ENCODE measurements around the gene ENTPD2. TPM values are rescaled to one million over a fixed set of nuclear protein-coding genes. Genes with fewer than 3 reads are reported as not detected.
A peak's percentile ranks its signal among the peaks of the same experiment; 100 is the strongest.
"Not testable (repeated sequence)": the region's sequence is repeated elsewhere in the genome, so short reads cannot be mapped to it uniquely, and the experiment has no call there.

Gene ENTPD2
- polyA plus RNA-seq, 3 donors = 5.5 to 7.4 (median 7.3) TPM

GRCh38 chr9:137066096-137066861, 12.4 kb upstream of the ENTPD2 start:
- DNase-seq = no peak

- DNase-seq = no peak
Observed at GRCh38 chr9:137065336-137065967, 11.6 kb upstream of the ENTPD2 start.

- DNase-seq = no peak
Observed at GRCh38 chr9:137064880-137065164, 11.0 kb upstream of the ENTPD2 start.

- DNase-seq = no peak
Observed at GRCh38 chr9:137064027-137064879, 10.4 kb upstream of the ENTPD2 start.

GRCh38 chr9:137063311-137064026, 9.6 kb upstream of the ENTPD2 start:
- no peak for DNase-seq

- not testable (repeated sequence) for DNase-seq
Observed at GRCh38 chr9:137062798-137063197, 8.9 kb upstream of the ENTPD2 start.

GRCh38 chr9:137062384-137062783, 8.5 kb upstream of the ENTPD2 start:
- no peak for DNase-seq

GRCh38 chr9:137058521-137059234, 4.8 kb upstream of the ENTPD2 start:
- DNase-seq = no peak

- DNase-seq = no peak
Observed at GRCh38 chr9:137057545-137057944, 3.7 kb upstream of the ENTPD2 start.

- DNase-seq = no peak
Observed at GRCh38 chr9:137056739-137057415, 3.0 kb upstream of the ENTPD2 start.

GRCh38 chr9:137055385-137056364, 1.8 kb upstream of the ENTPD2 start:
- DNase-seq = peak; percentile 70

- DNase-seq = no peak
Observed at GRCh38 chr9:137054932-137055384, 1.1 kb upstream of the ENTPD2 start.

- DNase-seq = no peak
Observed at GRCh38 chr9:137052998-137053943, 590 bp downstream of the ENTPD2 start.

GRCh38 chr9:137052293-137052692, 1.6 kb downstream of the ENTPD2 start:
- DNase-seq = no peak

- DNase-seq = no peak
Observed at GRCh38 chr9:137051145-137051724, 2.6 kb downstream of the ENTPD2 start.

GRCh38 chr9:137050570-137050969, 3.3 kb downstream of the ENTPD2 start:
- DNase-seq = no peak

GRCh38 chr9:137049544-137050449, 4.1 kb downstream of the ENTPD2 start:
- DNase-seq = no peak
